Thyroid gland (tissue), 4 donors: Measurements from ENCODE around the gene FUOM. TPM values are rescaled to one million over a fixed set of nuclear protein-coding genes. Genes with fewer than 3 reads are reported as not detected.

Experiments used
- DNase-seq, 2 donors: peaks; one replicate each; pipeline ENCODE4 v3.0.0-alpha.2; 2019
- H3K27ac ChIP-seq, 3 donors: fragments of 200-600 bp; sonication (generic); 1 replicate in 2 of 3; 2 replicates in 1 of 3; pipeline ENCODE4 v1.5.1; 2016 to 2019; ENCODE audit warnings: mild to moderate bottlenecking in 1 of 3, moderate library complexity in 1 of 3
- H3K27me3 ChIP-seq: fragments of 200-600 bp; sonication (generic); one replicate; pipeline ENCODE4 v1.5.1; 2019
- H3K36me3 ChIP-seq, 2 donors: fragments of 200-600 bp; sonication (generic); one replicate each; pipeline ENCODE4 v1.5.1; 2016 to 2019
- H3K4me1 ChIP-seq, 2 donors: fragments of 200-600 bp; sonication (generic); one replicate each; pipeline ENCODE4 v1.5.1; 2017 to 2019
- H3K4me3 ChIP-seq, 3 donors: fragments of 200-600 bp; sonication (generic); replicated peaks in 1 of 3; 1 replicate in 2 of 3; 2 replicates in 1 of 3; pipeline ENCODE4 v1.5.1; 2016; ENCODE audit warnings: mild to moderate bottlenecking in 1 of 3
- H3K9me3 ChIP-seq: fragments of 200-600 bp; sonication (generic); one replicate; pipeline ENCODE4 v1.5.1; 2017
- POLR2A ChIP-seq, 2 donors: fragments of 450-650 bp; IDR thresholded peaks; one replicate each; pipeline ENCODE4 v1.6.1; 2017; ENCODE audit warnings: antibody characterized with exemption in 2 of 2, mild to moderate bottlenecking in 2 of 2, moderate library complexity in 1 of 2
- WGBS, 2 donors: methylation state at CpG; one replicate each; pipeline ENCODE4 v1.1.5; 2017; 5-methylcytosine and 5-hydroxymethylcytosine counted together
- intact Hi-C: fragments of 100-400 bp; cut with DNase I; formaldehyde crosslinking; loops from one replicate; pipeline ENCODE4 v1.15.1; 2023
- total RNA-seq, 4 donors: library from RNA; depleted of rRNA; stranded (reverse); fragments of >200 nt; gene quantifications; one replicate each; pipeline ENCODE4 v1.2.3, GENCODE V29; 2016
- TF ChIP-seq, protein P1 (sequence below), 6 experiments: fragments of 200-600 bp in 3 of 6; fragments of 450-650 bp in 3 of 6; sonication (generic) in 3 of 6; IDR thresholded peaks; one replicate each; pipeline ENCODE4 v1.5.1; 2016 to 2019; ENCODE audit warnings: antibody characterized with exemption in 6 of 6, mild to moderate bottlenecking in 2 of 6, inconsistent platforms in 1 of 6, moderate library complexity in 1 of 6

Gene FUOM
- total RNA-seq, 4 donors from 2014 or later: 7.4 to 25.9 (median 18.9) TPM

DNA sequence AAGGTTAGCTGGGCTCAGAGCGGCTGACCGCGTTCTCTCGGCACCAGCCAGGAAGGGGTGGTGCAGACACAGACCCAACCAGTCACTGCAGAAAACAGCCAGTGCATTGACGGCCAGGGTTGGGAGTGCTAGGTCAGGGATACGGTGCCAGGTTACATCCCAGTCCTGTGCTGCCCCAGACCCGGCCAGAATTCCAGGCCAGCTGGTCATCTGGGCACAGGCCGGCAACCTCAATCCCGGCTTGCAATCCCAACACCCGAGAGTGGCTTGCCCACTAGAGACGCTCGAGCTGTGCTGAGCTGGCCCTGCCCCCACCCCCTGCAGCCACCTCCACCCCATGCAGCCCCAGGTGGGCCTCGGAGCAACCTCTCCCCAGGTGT lies 6.9 kb downstream of the FUOM start:
- 49 to 100% methylated on average over 1 to 8 of the region's 13 CpGs for WGBS, 2 donors
- no peaks in the 10 kb centered on the region for H3K36me3 ChIP-seq
- H3K27ac ChIP-seq: no peak overlapping the region
- DNase-seq: no peak
- peaks cover 6% of the 10 kb centered on the region for H3K27me3 ChIP-seq
- H3K4me3 ChIP-seq: no peak overlapping the region
- intact Hi-C loops: no loop called here
- TF ChIP-seq, protein P1, sequence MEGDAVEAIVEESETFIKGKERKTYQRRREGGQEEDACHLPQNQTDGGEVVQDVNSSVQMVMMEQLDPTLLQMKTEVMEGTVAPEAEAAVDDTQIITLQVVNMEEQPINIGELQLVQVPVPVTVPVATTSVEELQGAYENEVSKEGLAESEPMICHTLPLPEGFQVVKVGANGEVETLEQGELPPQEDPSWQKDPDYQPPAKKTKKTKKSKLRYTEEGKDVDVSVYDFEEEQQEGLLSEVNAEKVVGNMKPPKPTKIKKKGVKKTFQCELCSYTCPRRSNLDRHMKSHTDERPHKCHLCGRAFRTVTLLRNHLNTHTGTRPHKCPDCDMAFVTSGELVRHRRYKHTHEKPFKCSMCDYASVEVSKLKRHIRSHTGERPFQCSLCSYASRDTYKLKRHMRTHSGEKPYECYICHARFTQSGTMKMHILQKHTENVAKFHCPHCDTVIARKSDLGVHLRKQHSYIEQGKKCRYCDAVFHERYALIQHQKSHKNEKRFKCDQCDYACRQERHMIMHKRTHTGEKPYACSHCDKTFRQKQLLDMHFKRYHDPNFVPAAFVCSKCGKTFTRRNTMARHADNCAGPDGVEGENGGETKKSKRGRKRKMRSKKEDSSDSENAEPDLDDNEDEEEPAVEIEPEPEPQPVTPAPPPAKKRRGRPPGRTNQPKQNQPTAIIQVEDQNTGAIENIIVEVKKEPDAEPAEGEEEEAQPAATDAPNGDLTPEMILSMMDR (IDR thresholded peaks at IDR 0.05): no peak
- no peak for TF ChIP-seq POLR2A (IDR thresholded peaks at IDR 0.05)
- H3K9me3 ChIP-seq: no peaks in the 10 kb centered on the region
- no peaks in the 10 kb centered on the region for H3K4me1 ChIP-seq

- no peak overlapping the region for H3K27ac ChIP-seq
- TF ChIP-seq POLR2A (IDR thresholded peaks at IDR 0.05): no peak
- TF ChIP-seq, protein P1 (IDR thresholded peaks at IDR 0.05): no peak
- intact Hi-C loops: no loop called here
- no peaks in the 10 kb centered on the region for H3K9me3 ChIP-seq
- peaks cover 6% of the 10 kb centered on the region for H3K27me3 ChIP-seq
- no peaks in the 10 kb centered on the region for H3K36me3 ChIP-seq
- DNase-seq: no peak
- WGBS, 2 donors: 63 to 86% methylated on average over 7 to 11 of the region's 12 CpGs
- no peak overlapping the region for H3K4me3 ChIP-seq
- no peaks in the 10 kb centered on the region for H3K4me1 ChIP-seq
Measured at GRCh38 chr10:133350283-133350949, 7.4 kb downstream of the FUOM start.

GRCh38 chr10:133349577-133350011 lies 8.2 kb downstream of the FUOM start:
- intact Hi-C loops: no loop called here
- Histone ChIP-seq H3K27me3 (peaks cover 6% of the 10 kb centered on the region), H3K9me3 (no peaks in the 10 kb centered on the region), H3K36me3 (no peaks in the 10 kb centered on the region), H3K4me1 (no peaks in the 10 kb centered on the region), H3K27ac (no peak overlapping the region), H3K4me3 (no peak overlapping the region)
- no peak for TF ChIP-seq POLR2A (IDR thresholded peaks at IDR 0.05)
- TF ChIP-seq, protein P1 (IDR thresholded peaks at IDR 0.05): no peak
- 65 to 71% methylated on average over 6 to 9 of the region's 9 CpGs for WGBS, 2 donors
- no peak for DNase-seq

DNA sequence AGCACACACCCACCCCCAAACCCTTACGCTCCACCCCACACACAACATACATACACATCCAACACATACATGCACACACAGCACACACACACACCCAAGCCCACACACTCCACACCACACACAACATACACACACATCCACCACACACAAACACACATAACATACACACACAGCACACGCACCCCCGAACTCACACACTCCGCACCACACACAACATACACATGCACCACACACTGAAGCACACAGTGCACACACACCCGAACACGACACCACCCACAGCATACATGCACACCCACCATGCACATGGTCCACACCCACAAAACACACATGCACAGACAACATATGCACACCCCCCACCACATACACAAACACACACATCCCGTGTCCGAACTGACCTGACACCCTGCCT lies 8.7 kb downstream of the FUOM start:
- intact Hi-C loops: no loop called here
- H3K27ac ChIP-seq: no peak overlapping the region
- H3K4me3 ChIP-seq: no peak overlapping the region
- 87 to 89% methylated on average over 8 of the region's 8 CpGs for whole genome bisulfite sequencing, 2 donors
- TF ChIP-seq, protein P1 (IDR thresholded peaks at IDR 0.05): no peak
- TF ChIP-seq POLR2A (IDR thresholded peaks at IDR 0.05): no peak
- H3K4me1 ChIP-seq: no peaks in the 10 kb centered on the region
- no peaks in the 10 kb centered on the region for H3K9me3 ChIP-seq
- DNase-seq: no peak
- peaks cover 6% of the 10 kb centered on the region for H3K27me3 ChIP-seq
- no peaks in the 10 kb centered on the region for H3K36me3 ChIP-seq

- Histone ChIP-seq H3K4me3 (no peak overlapping the region), H3K27ac (no peak overlapping the region), H3K9me3 (no peaks in the 10 kb centered on the region), H3K4me1 (no peaks in the 10 kb centered on the region), H3K27me3 (peaks cover 6% of the 10 kb centered on the region), H3K36me3 (no peaks in the 10 kb centered on the region)
- no peak for DNase-seq
- 67 to 76% methylated on average over 6 to 11 of the region's 16 CpGs for WGBS, 2 donors
- no peak for TF ChIP-seq POLR2A (IDR thresholded peaks at IDR 0.05)
- TF ChIP-seq, protein P1 (IDR thresholded peaks at IDR 0.05): no peak
- intact Hi-C loops: no loop called here
Measured at GRCh38 chr10:133347710-133348517, 9.9 kb downstream of the FUOM start.
